HG03097 (cell line): ENCODE results near the gene FHIP1B.
A peak's percentile ranks its signal among the peaks of the same experiment; 100 is the strongest.

ENCODE experiments used
- ATAC-seq: cut with Tn5 transposase; IDR thresholded peaks from one replicate; pipeline ENCODE4 v1.9.1; 2021; ENCODE audit not compliant: unreplicated experiment, low FRiP score

Gene FHIP1B

DNA sequence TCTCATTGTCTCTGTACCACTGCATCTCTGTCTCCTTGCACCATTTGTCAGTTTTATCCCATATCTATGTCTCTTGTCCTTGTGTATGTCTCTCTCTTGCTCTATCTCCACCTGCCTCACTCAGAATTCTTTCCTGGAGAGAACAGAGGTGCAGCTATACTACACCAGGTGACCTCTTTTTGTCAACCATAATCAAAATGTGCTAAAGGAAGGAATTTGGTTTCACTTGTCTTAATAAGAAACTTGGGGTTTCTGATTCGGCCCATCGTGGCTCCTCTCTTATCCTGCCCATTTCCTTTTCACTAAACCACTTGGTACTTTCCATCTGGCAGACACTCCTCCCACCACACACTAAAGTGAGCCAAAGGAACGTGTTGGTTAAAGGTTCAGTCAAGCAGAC lies 31.1 kb downstream of the FHIP1B start:
- peak; percentile 83 for ATAC-seq

DNA sequence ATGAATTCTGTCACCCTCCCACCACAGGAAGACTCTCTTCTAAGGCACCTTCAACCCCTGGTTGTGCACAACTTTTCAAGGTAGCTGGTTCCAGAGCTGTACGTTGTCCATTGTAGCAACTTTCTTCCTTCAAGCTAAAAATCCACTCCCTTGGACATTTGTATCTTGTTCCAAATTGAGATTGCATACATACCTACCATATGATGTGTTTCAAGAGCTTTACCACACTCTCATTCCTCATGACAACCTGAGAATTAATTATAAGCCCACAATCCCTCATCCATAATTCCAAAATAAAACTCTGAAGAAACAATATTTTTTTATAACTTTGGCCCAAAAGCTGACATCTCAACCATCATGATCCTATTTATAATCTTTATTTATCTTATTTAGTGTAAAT lies 32.4 kb downstream of the FHIP1B start:
- no peak for ATAC-seq

DNA sequence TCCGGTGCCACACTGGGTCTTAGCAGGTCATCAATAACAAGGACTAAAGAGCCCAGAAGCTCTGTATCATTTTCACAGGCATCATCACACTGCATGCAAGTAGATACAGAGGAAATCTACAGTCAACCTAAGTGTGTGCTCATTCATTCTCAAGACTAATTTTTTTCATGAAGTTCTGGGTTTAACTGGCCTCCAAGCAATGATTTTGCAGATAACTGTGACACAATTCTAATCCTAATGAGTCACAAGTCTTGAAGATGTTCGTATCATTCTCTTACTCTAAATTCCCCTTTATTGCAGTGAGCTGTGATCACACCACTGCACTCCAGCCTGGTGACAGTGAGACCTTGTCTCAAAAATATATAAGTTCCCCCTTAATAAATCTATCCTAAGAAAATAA lies 33.0 kb downstream of the FHIP1B start:
- ATAC-seq: no peak

DNA sequence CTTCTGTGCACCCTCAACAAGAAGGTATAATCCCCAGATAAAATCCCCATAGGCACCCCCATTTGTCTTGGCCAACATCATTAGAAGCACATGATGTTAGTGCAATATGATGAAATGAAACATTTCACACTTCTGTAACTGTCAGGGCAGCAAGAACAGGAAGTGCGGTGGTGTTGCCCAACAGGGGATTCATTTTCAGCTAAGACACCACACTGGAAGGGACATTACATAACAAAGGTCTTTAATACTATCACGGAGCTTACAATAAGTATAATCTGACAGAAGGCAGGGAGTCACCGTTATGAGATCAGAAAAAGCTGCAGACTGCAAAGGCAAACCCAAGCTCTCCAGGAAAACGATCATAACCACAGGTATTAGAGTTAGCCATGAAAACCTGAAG lies 33.5 kb downstream of the FHIP1B start:
- ATAC-seq: no peak

DNA sequence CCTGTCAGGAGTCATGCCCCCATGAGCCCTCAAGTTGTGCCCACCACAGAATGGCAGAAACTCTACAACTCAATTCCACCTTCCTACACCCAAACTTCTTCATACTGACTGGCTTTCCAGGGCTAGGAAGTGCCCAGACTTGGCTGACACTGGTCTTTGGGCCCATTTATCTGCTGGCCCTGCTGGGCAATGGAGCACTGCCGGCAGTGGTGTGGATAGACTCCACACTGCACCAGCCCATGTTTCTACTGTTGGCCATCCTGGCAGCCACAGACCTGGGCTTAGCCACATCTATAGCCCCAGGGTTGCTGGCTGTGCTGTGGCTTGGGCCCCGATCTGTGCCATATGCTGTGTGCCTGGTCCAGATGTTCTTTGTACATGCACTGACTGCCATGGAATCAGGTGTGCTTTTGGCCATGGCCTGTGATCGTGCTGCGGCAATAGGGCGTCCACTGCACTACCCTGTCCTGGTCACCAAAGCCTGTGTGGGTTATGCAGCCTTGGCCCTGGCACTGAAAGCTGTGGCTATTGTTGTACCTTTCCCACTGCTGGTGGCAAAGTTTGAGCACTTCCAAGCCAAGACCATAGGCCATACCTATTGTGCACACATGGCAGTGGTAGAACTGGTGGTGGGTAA lies 35.1 kb downstream of the FHIP1B start, which contains the start of gene OR52W1:
Gene OR52W1 (plus strand): TSS at position 51 of the 637 bp plus-strand sequence. CDS start 0 bp downstream, at position 51.
- ATAC-seq: no peak

DNA sequence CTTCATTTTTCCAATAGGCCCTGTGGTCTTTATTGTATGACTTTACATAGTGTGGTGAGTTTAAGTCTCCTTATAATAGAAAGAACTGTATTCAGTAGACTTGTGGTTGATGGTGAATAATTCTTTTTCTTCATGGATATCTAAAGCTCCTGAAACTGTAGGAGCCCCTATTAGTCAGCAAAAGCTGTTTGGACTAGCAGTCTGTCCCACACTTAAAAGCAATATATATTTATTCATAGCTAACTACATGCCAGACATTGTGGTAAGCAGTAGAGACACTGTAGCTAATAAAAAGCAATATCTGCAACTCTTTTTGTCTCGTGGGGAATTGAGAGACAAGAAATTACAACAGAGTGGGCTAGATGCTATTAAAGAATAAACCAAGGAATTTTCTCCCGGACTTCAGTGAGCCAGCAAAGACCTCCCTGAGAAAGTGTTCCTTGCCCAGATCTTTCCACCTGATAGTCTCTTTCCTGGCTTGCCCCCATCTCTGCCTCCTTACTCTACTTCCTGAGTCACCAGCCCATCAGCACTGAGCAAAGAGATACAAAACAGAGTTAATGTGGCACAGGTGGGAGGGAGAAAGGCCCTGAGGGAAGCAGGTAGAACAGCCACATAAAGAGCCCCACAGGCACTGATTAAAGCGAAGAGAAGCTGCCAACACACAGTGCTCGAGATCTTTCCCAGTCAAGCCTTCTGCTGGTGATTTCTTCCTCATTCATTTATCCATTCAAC lies 36.8 kb downstream of the FHIP1B start:
- ATAC-seq: no peak

DNA sequence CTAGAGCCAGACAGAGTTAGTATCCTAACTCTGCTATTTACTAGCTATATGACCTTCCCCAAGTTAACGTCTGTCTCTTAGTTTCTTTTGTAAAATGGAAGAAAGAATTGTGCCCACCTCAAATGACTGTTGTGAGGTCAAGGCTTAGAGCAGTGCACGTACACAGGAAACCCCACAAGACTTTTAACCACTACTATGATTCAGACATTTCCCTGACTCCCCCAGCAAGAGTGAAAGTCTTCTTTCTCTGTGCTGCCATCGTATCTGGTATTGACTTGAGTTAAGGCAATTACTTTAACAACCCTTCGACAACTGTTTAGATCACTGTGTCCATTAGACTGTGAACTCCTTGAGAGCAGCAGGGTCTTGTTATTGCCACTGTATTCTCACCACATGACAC lies 38.0 kb downstream of the FHIP1B start:
- no peak for ATAC-seq

DNA sequence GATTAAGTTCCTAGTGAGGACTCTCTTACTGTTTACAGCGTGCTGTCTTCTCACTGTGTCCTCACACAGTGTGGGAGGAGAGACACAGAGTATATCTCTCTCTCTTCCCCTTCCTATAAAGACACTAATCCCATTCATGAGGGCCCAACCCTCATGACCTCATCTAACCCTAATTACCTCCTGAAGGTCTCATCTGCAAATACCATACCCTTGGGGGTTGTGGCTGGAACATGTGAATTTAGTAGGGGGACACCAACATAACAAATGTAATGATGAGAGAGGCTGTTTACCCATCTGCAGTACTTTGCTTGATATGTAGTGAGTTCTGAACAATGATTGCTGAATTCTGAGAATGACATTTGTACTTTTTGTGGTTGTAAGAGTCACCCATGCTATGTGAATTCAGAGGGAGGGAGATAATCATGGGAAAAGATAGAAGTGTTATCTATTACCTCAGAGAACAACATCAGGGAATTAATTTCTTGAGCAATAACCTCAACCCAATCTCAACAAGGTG lies 40.3 kb downstream of the FHIP1B start:
- no peak for ATAC-seq

DNA sequence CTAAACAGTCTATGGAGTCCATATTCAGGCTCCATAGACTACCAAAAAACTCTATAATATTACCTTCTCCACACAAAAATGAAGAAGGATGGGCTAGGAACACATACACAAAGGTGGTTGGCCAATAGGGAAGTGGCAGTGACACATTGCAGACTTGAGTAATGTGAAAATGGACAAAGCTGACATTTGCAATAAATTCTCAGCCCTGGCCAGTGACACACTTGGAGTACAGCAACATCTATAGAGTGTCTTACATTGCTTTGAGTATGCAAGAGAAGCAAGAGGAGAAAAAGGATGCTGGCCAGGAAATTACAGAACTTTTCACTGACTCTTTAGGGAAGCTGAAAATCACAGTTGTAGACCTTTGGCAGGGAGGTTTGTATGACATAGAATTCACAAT lies 42.7 kb downstream of the FHIP1B start:
- ATAC-seq: no peak

DNA sequence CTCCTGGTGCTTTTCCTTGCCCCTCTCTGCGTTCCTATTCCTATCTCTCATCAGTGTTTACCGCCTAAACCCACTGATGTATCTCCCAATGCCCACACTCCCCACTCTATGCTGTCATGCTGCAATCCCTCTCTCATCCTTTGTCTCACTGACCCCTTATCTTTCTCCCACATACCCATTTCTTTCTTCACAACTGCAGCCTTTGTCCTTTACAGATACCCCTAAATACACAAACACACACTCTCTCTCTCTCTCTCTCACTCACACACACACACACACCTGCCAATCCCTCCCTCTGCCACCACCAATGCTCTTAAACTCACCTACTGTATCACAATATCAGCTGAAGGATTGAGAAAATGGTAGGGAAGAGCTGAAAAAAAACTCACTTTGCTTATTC lies 59.0 kb downstream of the FHIP1B start:
- ATAC-seq: no peak

DNA sequence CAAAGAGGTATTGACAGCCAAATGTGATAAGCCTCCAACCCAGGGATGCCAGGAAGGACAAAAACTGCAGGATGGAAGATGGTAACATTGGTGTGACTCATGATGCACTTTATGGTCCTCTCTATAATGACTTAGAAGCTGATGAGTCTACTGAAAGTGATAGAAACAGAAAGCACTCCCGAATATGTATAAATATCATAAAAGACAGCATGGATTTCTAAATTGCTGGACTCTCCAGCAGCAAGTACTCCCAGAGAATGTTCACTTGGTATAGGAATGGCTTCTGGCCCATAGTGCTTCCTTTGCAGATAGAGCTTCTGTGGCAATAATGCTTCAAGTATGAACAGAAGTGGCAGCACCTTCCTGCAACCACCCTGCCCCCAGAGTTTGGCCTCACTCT lies 64.2 kb downstream of the FHIP1B start, which contains the start of gene OR52B2:
Gene OR52B2 (minus strand): TSS at position 101 of the 400 bp plus-strand sequence. CDS start 0 bp downstream, at position 101.
- no peak for ATAC-seq
